ENCODE results near the gene SSR4. TPM values are rescaled to one million over a fixed set of nuclear protein-coding genes. Genes with fewer than 3 reads are reported as not detected.

The SSR4 gene
- total RNA-seq, 2 experiments from 2014 or later, result 171 to 173 TPM

GRCh38 chrX:153803211-153804099 lies 9.0 kb downstream of the SSR4 start:
- Mint-ChIP-seq H3K36me3 (ENCODE audit: low read depth) (peaks cover 4% of the 10 kb centered on the region), H3K9me3 (no peaks in the 10 kb centered on the region), H3K27me3 (no peaks in the 10 kb centered on the region), H3K27ac (no peak overlapping the region), H3K4me3 (no peak overlapping the region), H3K4me1 (ENCODE audit: low read depth) (no peaks in the 10 kb centered on the region)
- ATAC-seq (ENCODE audit: poor library complexity) (no peak), DNase-seq (no peak)
- ChIA-PET CTCF (no interaction called here), POLR2A (interaction anchor here (0.9 kb wide), 1 partner anchor 16 kb away, joined by 3 read pairs; no protein-coding TSS in a partner anchor)
- Histone ChIP-seq H3K9me3 (ENCODE audit: control insufficient read depth in 1 of 2, insufficient read depth in 1 of 2, low read length in 2 of 2) (no peaks in the 10 kb centered on the region), H3K4me1 (ENCODE audit: insufficient read depth, low read length) (no peaks in the 10 kb centered on the region), H3K27me3 (ENCODE audit: control insufficient read depth in 1 of 2, insufficient read depth in 2 of 2, low read length in 2 of 2) (no peaks in the 10 kb centered on the region), H3K4me3 (ENCODE audit: low read length) (no peak overlapping the region), H3K27ac (ENCODE audit: low read depth in 1 of 2, low read length in 2 of 2) (no peak overlapping the region), H3K36me3 (ENCODE audit: insufficient read depth, low read length) (peaks cover 2% of the 10 kb centered on the region)
- intact Hi-C loops (cut with DNase I, micrococcal nuclease), result loop anchor here in 1 of 2 experiments (10.0 kb wide), 1 partner anchor 51 kb away; no protein-coding TSS in a partner anchor
- no peak for TF ChIP-seq CTCF (IDR thresholded peaks at IDR 0.05)

GRCh38 chrX:153804100-153804595 lies 9.7 kb downstream of the SSR4 start:
- CTCF ChIA-PET, result no interaction called here
- Histone ChIP-seq H3K36me3 (ENCODE audit: insufficient read depth, low read length) (no peaks in the 10 kb centered on the region), H3K4me3 (ENCODE audit: low read length) (no peak overlapping the region), H3K4me1 (ENCODE audit: insufficient read depth, low read length) (no peaks in the 10 kb centered on the region), H3K27me3 (ENCODE audit: control insufficient read depth in 1 of 2, insufficient read depth in 2 of 2, low read length in 2 of 2) (no peaks in the 10 kb centered on the region), H3K9me3 (ENCODE audit: control insufficient read depth in 1 of 2, insufficient read depth in 1 of 2, low read length in 2 of 2) (no peaks in the 10 kb centered on the region), H3K27ac (ENCODE audit: low read depth in 1 of 2, low read length in 2 of 2) (no peak overlapping the region)
- no peaks in the 10 kb centered on the region for H3K9me3 Mint-ChIP-seq
- no peaks in the 10 kb centered on the region for H3K4me1 Mint-ChIP-seq (ENCODE audit: low read depth)
- no peak for DNase-seq
- POLR2A ChIA-PET, result interaction anchor here (0.9 kb wide), 1 partner anchor 15 kb away, joined by 3 read pairs; no protein-coding TSS in a partner anchor
- H3K27ac Mint-ChIP-seq, result no peak overlapping the region
- no peaks in the 10 kb centered on the region for H3K36me3 Mint-ChIP-seq (ENCODE audit: low read depth)
- H3K27me3 Mint-ChIP-seq, result no peaks in the 10 kb centered on the region
- TF ChIP-seq CTCF (IDR thresholded peaks at IDR 0.05), result no peak
- intact Hi-C loops (cut with DNase I, micrococcal nuclease), result loop anchor here in 1 of 2 experiments (10.0 kb wide), 1 partner anchor 51 kb away; no protein-coding TSS in a partner anchor
- ATAC-seq (ENCODE audit: poor library complexity), result no peak
- H3K4me3 Mint-ChIP-seq, result no peak overlapping the region

- no peaks in the 10 kb centered on the region for H3K9me3 ChIP-seq (ENCODE audit: control insufficient read depth in 1 of 2, insufficient read depth in 1 of 2, low read length in 2 of 2)
- H3K36me3 ChIP-seq (ENCODE audit: insufficient read depth, low read length), result no peaks in the 10 kb centered on the region
- H3K4me3 Mint-ChIP-seq, result no peak overlapping the region
- H3K27ac ChIP-seq (ENCODE audit: low read depth in 1 of 2, low read length in 2 of 2), result no peak overlapping the region
- H3K4me3 ChIP-seq (ENCODE audit: low read length), result no peak overlapping the region
- no peak overlapping the region for H3K27ac Mint-ChIP-seq
- no peaks in the 10 kb centered on the region for H3K27me3 ChIP-seq (ENCODE audit: control insufficient read depth in 1 of 2, insufficient read depth in 2 of 2, low read length in 2 of 2)
- H3K9me3 Mint-ChIP-seq, result no peaks in the 10 kb centered on the region
- no peaks in the 10 kb centered on the region for H3K4me1 Mint-ChIP-seq (ENCODE audit: low read depth)
- no peaks in the 10 kb centered on the region for H3K36me3 Mint-ChIP-seq (ENCODE audit: low read depth)
- intact Hi-C loops (cut with DNase I, micrococcal nuclease), result loop anchor here in 1 of 2 experiments (10.0 kb wide), 1 partner anchor 50 kb away; no protein-coding TSS in a partner anchor
- ATAC-seq (ENCODE audit: poor library complexity) (no peak), DNase-seq (no peak)
- ChIA-PET CTCF (no interaction called here), POLR2A (no interaction called here)
- no peaks in the 10 kb centered on the region for H3K27me3 Mint-ChIP-seq
- no peaks in the 10 kb centered on the region for H3K4me1 ChIP-seq (ENCODE audit: insufficient read depth, low read length)
- TF ChIP-seq CTCF (IDR thresholded peaks at IDR 0.05), result no peak
Observed at GRCh38 chrX:153804621-153805020, 10.2 kb downstream of the SSR4 start.
